Fibroblast of lung (primary cell): ENCODE results near the gene ICAM2. TPM values are rescaled to one million over a fixed set of nuclear protein-coding genes. Genes with fewer than 3 reads are reported as not detected.

Source experiments
- DNase-seq, 2 donors: peaks; one replicate each; pipeline versions ENCODE4 v3.0.0 to v3.0.0-alpha.2; 2010; ENCODE audit warnings: low read depth in 2 of 2
- H2AFZ ChIP-seq: 2 replicates; pipeline ENCODE4 v1.5.1; 2012; ENCODE audit warnings: low read length, control low read depth, inconsistent platforms
- H3K27ac ChIP-seq: 2 replicates; pipeline ENCODE4 v1.5.1; 2011; ENCODE audit warnings: low read length, control low read depth; ENCODE audit not compliant: insufficient read depth
- H3K27me3 ChIP-seq: 2 replicates; pipeline ENCODE4 v1.5.1; 2011; ENCODE audit warnings: mild to moderate bottlenecking, low read length; ENCODE audit not compliant: control insufficient read depth, insufficient read depth
- H3K36me3 ChIP-seq: 2 replicates; pipeline ENCODE4 v1.5.1; 2011; ENCODE audit warnings: low read length; ENCODE audit not compliant: control insufficient read depth, insufficient read depth
- H3K4me1 ChIP-seq: 2 replicates; pipeline ENCODE4 v1.5.1; 2011; ENCODE audit warnings: low read length; ENCODE audit not compliant: control insufficient read depth, insufficient read depth; ENCODE audit errors: extremely low read depth
- H3K4me2 ChIP-seq: 2 replicates; pipeline ENCODE4 v1.5.1; 2011; ENCODE audit warnings: low read length, control low read depth; ENCODE audit not compliant: insufficient read depth; ENCODE audit errors: extremely low read depth
- H3K4me3 ChIP-seq, 4 experiments: fragments of 200-600 bp in 1 of 4; sonication (generic) in 1 of 4; replicated peaks in 1 of 4; 2 replicates each; pipeline ENCODE4 v1.5.1; 2011 to 2016; ENCODE audit warnings: low read length in 4 of 4, low read depth in 3 of 4, mild to moderate bottlenecking in 3 of 4, control low read depth in 2 of 4, inconsistent platforms in 1 of 4, mixed read lengths in 1 of 4; ENCODE audit not compliant: insufficient read depth in 1 of 4; ENCODE audit errors: control extremely low read depth in 1 of 4
- H3K79me2 ChIP-seq: 2 replicates; pipeline ENCODE4 v1.5.1; 2012; ENCODE audit warnings: mild to moderate bottlenecking, low read length, inconsistent platforms; ENCODE audit not compliant: control insufficient read depth, insufficient read depth
- H3K9ac ChIP-seq: 2 replicates; pipeline ENCODE4 v1.5.1; 2011; ENCODE audit warnings: mild to moderate bottlenecking, low read length, control low read depth; ENCODE audit not compliant: insufficient read depth
- H3K9me3 ChIP-seq: 2 replicates; pipeline ENCODE4 v1.5.1; 2012; ENCODE audit warnings: low read depth, low read length; ENCODE audit not compliant: control insufficient read depth, insufficient read depth
- H4K20me1 ChIP-seq: 2 replicates; pipeline ENCODE4 v1.5.1; 2011; ENCODE audit warnings: low read length; ENCODE audit not compliant: control insufficient read depth, insufficient read depth; ENCODE audit errors: extremely low read depth
- CTCF ChIP-seq, 2 donors: IDR thresholded peaks in 1 of 2; conservative IDR thresholded peaks in 1 of 2; 1 replicate in 1 of 2; 2 replicates in 1 of 2; pipeline ENCODE4 v1.5.1; 2011 to 2012; ENCODE audit warnings: low read length in 2 of 2, control low read depth in 1 of 2, inconsistent platforms in 1 of 2, low read depth in 1 of 2, mild to moderate bottlenecking in 1 of 2
- EZH2 ChIP-seq: IDR thresholded peaks from 2 replicates; pipeline ENCODE4 v1.5.1; 2012; ENCODE audit warnings: low read length, control low read depth, mild to moderate bottlenecking; ENCODE audit errors: missing control alignments
- polyA plus RNA-seq, 2 donors: library from polyadenylated mRNA; depleted of rRNA in 1 of 2; stranded (reverse) in 1 of 2; unstranded in 1 of 2; fragments of >200 nt; gene quantifications; 2 replicates each; pipeline ENCODE4 v1.2.1, GENCODE V29; 2011 to 2012; ENCODE audit warnings: missing spikeins in 1 of 2
- total RNA-seq: library from RNA; depleted of rRNA; stranded (reverse); fragments of >200 nt; gene quantifications from 2 replicates; pipeline ENCODE4 v1.2.1, GENCODE V29; 2014

ICAM2 gene
- total and polyA plus RNA-seq, 2 donors (not counting 1 experiment from before 2014, with no cell fraction given) = 1.1 to 3.5 TPM

GRCh38 chr17:63998721-63999679 lies 21.4 kb downstream of the ICAM2 start:
- H3K9ac ChIP-seq = no peak overlapping the region
- H3K27me3 ChIP-seq = peaks cover 16% of the 10 kb centered on the region
- TF ChIP-seq EZH2 = no peak
- no peak for TF ChIP-seq CTCF (conservative IDR thresholded peaks at IDR 0.05 in 1 of 2, IDR thresholded peaks at IDR 0.05 in 1 of 2; ENCODE audit: low read depth in 1 of 2, low read length in 2 of 2)
- no peaks in the 10 kb centered on the region for H3K36me3 ChIP-seq
- no peaks in the 10 kb centered on the region for H4K20me1 ChIP-seq
- peaks cover 3% of the 10 kb centered on the region for H3K4me1 ChIP-seq
- peak overlapping the region in 1 of 4 experiments; percentile 64 for H3K4me3 ChIP-seq
- no peaks in the 10 kb centered on the region for H3K79me2 ChIP-seq
- no peak for DNase-seq
- H3K9me3 ChIP-seq = no peaks in the 10 kb centered on the region
- peak overlapping the region; percentile 26 for H3K4me2 ChIP-seq
- no peak overlapping the region for H2AFZ ChIP-seq
- H3K27ac ChIP-seq = no peak overlapping the region

- H3K79me2 ChIP-seq = no peaks in the 10 kb centered on the region
- H3K36me3 ChIP-seq = no peaks in the 10 kb centered on the region
- H3K27ac ChIP-seq = no peak within 1 kb of the TSS
- peak; percentile 31 to 53 for DNase-seq
- no peaks in the 10 kb centered on the region for H4K20me1 ChIP-seq
- H3K9me3 ChIP-seq = no peaks in the 10 kb centered on the region
- peak within 1 kb of the TSS; percentile 26 for H3K4me2 ChIP-seq
- H2AFZ ChIP-seq = peak within 1 kb of the TSS; percentile 4
- H3K27me3 ChIP-seq = peaks cover 16% of the 10 kb centered on the region
- peaks cover 3% of the 10 kb centered on the region for H3K4me1 ChIP-seq
- no peak within 1 kb of the TSS for H3K9ac ChIP-seq
- TF ChIP-seq CTCF (conservative IDR thresholded peaks at IDR 0.05 in 1 of 2, IDR thresholded peaks at IDR 0.05 in 1 of 2; ENCODE audit: low read depth in 1 of 2, low read length in 2 of 2) (no peak), EZH2 (no peak)
- H3K4me3 ChIP-seq = peak within 1 kb of the TSS; percentile 6 to 64 (median 44)
Observed at GRCh38 chr17:63998050-63998720, 22.2 kb downstream of the ICAM2 start, which contains the start of gene PRR29. Gene PRR29 (plus strand): TSS chr17:63998351. CDS start chr17:63998365, 14 bp downstream.
